ENCODE data around the gene HRH3. TPM values are rescaled to one million over a fixed set of nuclear protein-coding genes. Genes with fewer than 3 reads are reported as not detected.

The HRH3 gene
- total RNA-seq, 1 donor from 2014 or later, result 0.09 TPM

GRCh38 chr20:62202083-62202395, 18.0 kb downstream of the HRH3 start:
- no peaks in the 10 kb centered on the region for H3K9me3 ChIP-seq (ENCODE audit: low read depth)

GRCh38 chr20:62201173-62202082, 18.6 kb downstream of the HRH3 start:
- Histone ChIP-seq H3F3A (ENCODE audit: low read depth) (no peaks in the 10 kb centered on the region), H3K36me3 (no peaks in the 10 kb centered on the region), H4K20me1 (ENCODE audit: low read depth) (no peaks in the 10 kb centered on the region), H3K27me3 (no peaks in the 10 kb centered on the region), H3K4me1 (no peaks in the 10 kb centered on the region), H3K27ac (no peak overlapping the region), H3K9me3 (ENCODE audit: low read depth) (no peaks in the 10 kb centered on the region), H3K4me2 (no peak overlapping the region), H2AFZ (replicated peaks) (no peak overlapping the region), H3K4me3 (no peak overlapping the region), H3K9ac (no peak overlapping the region), H3K79me2 (ENCODE audit: low read depth) (no peaks in the 10 kb centered on the region)
- TF ChIP-seq CTCF (IDR thresholded peaks at IDR 0.05) (no peak), EZH2 (IDR thresholded peaks at IDR 0.05) (no peak), EZH2phosphoT487 (IDR thresholded peaks at IDR 0.05) (no peak)
- no peak for DNase-seq (ENCODE audit: low spot score)
- H3K9me3 Mint-ChIP-seq, result no peaks in the 10 kb centered on the region
- H3K27ac Mint-ChIP-seq, result no peak overlapping the region
- no peak overlapping the region for H3K4me3 Mint-ChIP-seq
- H3K27me3 Mint-ChIP-seq (ENCODE audit: insufficient read depth, low read depth), result peaks cover under 1% of the 10 kb centered on the region
- peaks cover 17% of the 10 kb centered on the region for H3K36me3 Mint-ChIP-seq
- H3K4me1 Mint-ChIP-seq, result no peaks in the 10 kb centered on the region

More at GRCh38 chr20:62202083-62202395, 18.0 kb downstream of the HRH3 start:
- Histone ChIP-seq H3K4me1 (no peaks in the 10 kb centered on the region), H3F3A (ENCODE audit: low read depth) (no peaks in the 10 kb centered on the region), H4K20me1 (ENCODE audit: low read depth) (no peaks in the 10 kb centered on the region), H3K9ac (no peak overlapping the region), H3K4me3 (no peak overlapping the region), H3K27ac (no peak overlapping the region), H3K4me2 (no peak overlapping the region), H2AFZ (replicated peaks) (no peak overlapping the region), H3K79me2 (ENCODE audit: low read depth) (no peaks in the 10 kb centered on the region), H3K36me3 (no peaks in the 10 kb centered on the region), H3K27me3 (no peaks in the 10 kb centered on the region)
- no peak for DNase-seq (ENCODE audit: low spot score)
- Mint-ChIP-seq H3K4me1 (peaks cover 1% of the 10 kb centered on the region), H3K9me3 (no peaks in the 10 kb centered on the region), H3K36me3 (peaks cover 17% of the 10 kb centered on the region), H3K27ac (no peak overlapping the region), H3K4me3 (no peak overlapping the region), H3K27me3 (ENCODE audit: insufficient read depth, low read depth) (peaks cover 2% of the 10 kb centered on the region)
- TF ChIP-seq EZH2phosphoT487 (IDR thresholded peaks at IDR 0.05), result no peak
- TF ChIP-seq EZH2 (IDR thresholded peaks at IDR 0.05), result no peak
- no peak for TF ChIP-seq CTCF (IDR thresholded peaks at IDR 0.05)

- Histone ChIP-seq H3F3A (ENCODE audit: low read depth) (no peaks in the 10 kb centered on the region), H3K4me2 (no peak overlapping the region), H3K36me3 (no peaks in the 10 kb centered on the region), H3K27me3 (no peaks in the 10 kb centered on the region), H3K4me1 (no peaks in the 10 kb centered on the region), H3K9ac (no peak overlapping the region), H3K4me3 (no peak overlapping the region), H3K9me3 (ENCODE audit: low read depth) (no peaks in the 10 kb centered on the region), H3K27ac (no peak overlapping the region), H4K20me1 (ENCODE audit: low read depth) (peaks cover 3% of the 10 kb centered on the region), H2AFZ (replicated peaks) (no peak overlapping the region), H3K79me2 (ENCODE audit: low read depth) (no peaks in the 10 kb centered on the region)
- H3K9me3 Mint-ChIP-seq, result no peaks in the 10 kb centered on the region
- TF ChIP-seq EZH2 (IDR thresholded peaks at IDR 0.05), result no peak
- TF ChIP-seq CTCF (IDR thresholded peaks at IDR 0.05), result no peak
- no peak for TF ChIP-seq EZH2phosphoT487 (IDR thresholded peaks at IDR 0.05)
- no peaks in the 10 kb centered on the region for H3K27me3 Mint-ChIP-seq (ENCODE audit: insufficient read depth, low read depth)
- H3K36me3 Mint-ChIP-seq, result peaks cover 18% of the 10 kb centered on the region
- DNase-seq (ENCODE audit: low spot score), result no peak
- H3K4me3 Mint-ChIP-seq, result no peak overlapping the region
- no peak overlapping the region for H3K27ac Mint-ChIP-seq
- H3K4me1 Mint-ChIP-seq, result no peaks in the 10 kb centered on the region
Measured at GRCh38 chr20:62200491-62201172, 19.4 kb downstream of the HRH3 start.
